Uterus (tissue), 2 donors: Measurements from ENCODE around the gene SLC4A8.

Experiments
- POLR2A ChIP-seq, 2 donors: fragments of 450-650 bp; IDR thresholded peaks; one replicate each; pipeline ENCODE4 v1.6.1; 2016; ENCODE audit warnings: antibody characterized with exemption in 2 of 2, mild to moderate bottlenecking in 1 of 2, moderate library complexity in 1 of 2
- TF ChIP-seq, protein P1 (sequence below), 4 experiments: fragments of 200-600 bp in 2 of 4; fragments of 450-650 bp in 2 of 4; sonication (generic) in 2 of 4; IDR thresholded peaks; one replicate each; pipeline ENCODE4 v1.5.1; 2016 to 2019; ENCODE audit warnings: antibody characterized with exemption in 4 of 4, mild to moderate bottlenecking in 2 of 4, moderate library complexity in 1 of 4

DNA sequence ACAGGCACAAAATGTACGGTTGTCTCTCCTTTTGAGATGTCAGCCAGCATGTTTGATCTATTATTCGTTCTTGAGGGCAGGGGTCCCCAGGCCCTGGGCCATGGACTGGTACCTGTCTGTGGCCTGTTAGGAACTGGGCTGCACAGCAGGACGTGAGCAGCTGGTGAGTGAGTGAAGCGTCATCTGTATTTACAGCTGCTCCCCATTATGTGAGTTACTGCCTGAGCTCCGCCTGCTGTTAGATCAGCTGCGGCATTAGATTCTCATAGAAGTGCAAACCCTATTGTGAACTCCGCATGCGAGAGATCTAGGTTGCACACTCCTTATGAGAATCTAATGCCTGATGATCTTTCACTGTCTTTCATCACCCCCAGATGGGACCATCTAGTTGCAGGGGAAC is 125.0 kb downstream of the SLC4A8 start:
- no peak for TF ChIP-seq POLR2A (IDR thresholded peaks at IDR 0.05)
- TF ChIP-seq, protein P1, sequence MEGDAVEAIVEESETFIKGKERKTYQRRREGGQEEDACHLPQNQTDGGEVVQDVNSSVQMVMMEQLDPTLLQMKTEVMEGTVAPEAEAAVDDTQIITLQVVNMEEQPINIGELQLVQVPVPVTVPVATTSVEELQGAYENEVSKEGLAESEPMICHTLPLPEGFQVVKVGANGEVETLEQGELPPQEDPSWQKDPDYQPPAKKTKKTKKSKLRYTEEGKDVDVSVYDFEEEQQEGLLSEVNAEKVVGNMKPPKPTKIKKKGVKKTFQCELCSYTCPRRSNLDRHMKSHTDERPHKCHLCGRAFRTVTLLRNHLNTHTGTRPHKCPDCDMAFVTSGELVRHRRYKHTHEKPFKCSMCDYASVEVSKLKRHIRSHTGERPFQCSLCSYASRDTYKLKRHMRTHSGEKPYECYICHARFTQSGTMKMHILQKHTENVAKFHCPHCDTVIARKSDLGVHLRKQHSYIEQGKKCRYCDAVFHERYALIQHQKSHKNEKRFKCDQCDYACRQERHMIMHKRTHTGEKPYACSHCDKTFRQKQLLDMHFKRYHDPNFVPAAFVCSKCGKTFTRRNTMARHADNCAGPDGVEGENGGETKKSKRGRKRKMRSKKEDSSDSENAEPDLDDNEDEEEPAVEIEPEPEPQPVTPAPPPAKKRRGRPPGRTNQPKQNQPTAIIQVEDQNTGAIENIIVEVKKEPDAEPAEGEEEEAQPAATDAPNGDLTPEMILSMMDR (IDR thresholded peaks at IDR 0.05), result no peak
